NCI-H1417 (cell line): Measurements from ENCODE around the gene KLHL2.
"Not testable (repeated sequence)": the region's sequence is repeated elsewhere in the genome, so short reads cannot be mapped to it uniquely, and the experiment has no call there.

ENCODE experiments used
- DNase-seq, 3 experiments: peaks; one replicate each; lab custom pipeline; 2025; lab: John Stamatoyannopoulos, UW

The KLHL2 gene

GRCh38 chr4:165330666-165331065, 123.3 kb downstream of the KLHL2 start:
- DNase-seq = no peak

GRCh38 chr4:165331359-165331758, 124.0 kb downstream of the KLHL2 start:
- no peak for DNase-seq

- no peak for DNase-seq
These were observed 124.5 kb downstream of the KLHL2 start for GRCh38 chr4:165331823-165332222.

GRCh38 chr4:165332502-165332901, 125.1 kb downstream of the KLHL2 start:
- DNase-seq = no peak

- DNase-seq = no peak
These were observed 127.9 kb downstream of the KLHL2 start for GRCh38 chr4:165335163-165335703.

GRCh38 chr4:165336743-165337142, 129.4 kb downstream of the KLHL2 start:
- DNase-seq = no peak

GRCh38 chr4:165342340-165342739, 135.0 kb downstream of the KLHL2 start:
- not testable (repeated sequence) for DNase-seq

- peak; percentile 16 to 71 (median 35) for DNase-seq
These were observed 136.2 kb downstream of the KLHL2 start for GRCh38 chr4:165343353-165344191.

- DNase-seq = peak in 2 of 3 experiments; percentile 8 to 27
These were observed 138.5 kb downstream of the KLHL2 start for GRCh38 chr4:165345666-165346417.

GRCh38 chr4:165347647-165348569, 140.5 kb downstream of the KLHL2 start:
- DNase-seq = no peak

- DNase-seq = no peak
These were observed 144.2 kb downstream of the KLHL2 start for GRCh38 chr4:165351359-165352130.

- DNase-seq = peak; percentile 40 to 83 (median 60)
These were observed 148.5 kb downstream of the KLHL2 start for GRCh38 chr4:165355900-165356300.

- DNase-seq = no peak
These were observed 152.1 kb downstream of the KLHL2 start for GRCh38 chr4:165359506-165359905.

- DNase-seq = no peak
These were observed 152.8 kb downstream of the KLHL2 start for GRCh38 chr4:165360041-165360695.

- no peak for DNase-seq
These were observed 153.8 kb downstream of the KLHL2 start for GRCh38 chr4:165360985-165361670.

GRCh38 chr4:165361810-165362209, 154.4 kb downstream of the KLHL2 start:
- no peak for DNase-seq

GRCh38 chr4:165364452-165365080, 157.2 kb downstream of the KLHL2 start:
- DNase-seq = no peak

GRCh38 chr4:165367040-165367439, 159.7 kb downstream of the KLHL2 start:
- no peak for DNase-seq

GRCh38 chr4:165368114-165368513, 160.8 kb downstream of the KLHL2 start:
- DNase-seq = peak; percentile 36 to 77 (median 49)
